Gastrocnemius medialis (tissue), 4 donors: ENCODE results near the gene NAXD.

Experiments
- POLR2A ChIP-seq, 2 donors: fragments of 450-650 bp; IDR thresholded peaks; one replicate each; pipeline ENCODE4 v1.6.1; 2017; ENCODE audit warnings: antibody characterized with exemption in 2 of 2, mild to moderate bottlenecking in 2 of 2, moderate library complexity in 2 of 2
- TF ChIP-seq, protein P1 (sequence below), 5 experiments: fragments of 450-650 bp in 3 of 5; fragments of 200-600 bp in 2 of 5; sonication (generic) in 2 of 5; IDR thresholded peaks in 4 of 5; conservative IDR thresholded peaks in 1 of 5; 1 replicate in 4 of 5; 2 replicates in 1 of 5; pipeline ENCODE4 v1.5.1; 2016 to 2019; ENCODE audit warnings: antibody characterized with exemption in 5 of 5, mild to moderate bottlenecking in 3 of 5, moderate library complexity in 3 of 5

DNA sequence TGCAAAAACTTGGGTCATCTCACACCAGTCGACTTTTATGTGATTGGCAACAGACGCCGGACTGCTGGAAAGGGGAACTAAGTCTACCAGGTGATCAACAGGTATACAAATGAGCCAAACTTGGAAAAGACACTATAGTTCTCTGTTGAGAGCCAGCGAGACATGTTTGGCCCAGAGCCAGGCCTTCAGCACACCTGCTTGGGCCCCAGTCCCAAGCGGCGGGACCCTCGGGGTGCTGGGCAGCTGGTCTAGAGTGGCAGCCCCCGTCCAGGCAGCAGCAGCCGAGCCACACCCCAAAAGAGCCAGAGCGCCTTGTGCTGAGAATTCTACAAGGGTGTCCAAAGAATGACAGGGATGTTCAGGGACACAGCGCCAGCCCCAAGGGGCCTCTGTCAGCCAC is 28.0 kb downstream of the NAXD start:
- TF ChIP-seq, protein P1, sequence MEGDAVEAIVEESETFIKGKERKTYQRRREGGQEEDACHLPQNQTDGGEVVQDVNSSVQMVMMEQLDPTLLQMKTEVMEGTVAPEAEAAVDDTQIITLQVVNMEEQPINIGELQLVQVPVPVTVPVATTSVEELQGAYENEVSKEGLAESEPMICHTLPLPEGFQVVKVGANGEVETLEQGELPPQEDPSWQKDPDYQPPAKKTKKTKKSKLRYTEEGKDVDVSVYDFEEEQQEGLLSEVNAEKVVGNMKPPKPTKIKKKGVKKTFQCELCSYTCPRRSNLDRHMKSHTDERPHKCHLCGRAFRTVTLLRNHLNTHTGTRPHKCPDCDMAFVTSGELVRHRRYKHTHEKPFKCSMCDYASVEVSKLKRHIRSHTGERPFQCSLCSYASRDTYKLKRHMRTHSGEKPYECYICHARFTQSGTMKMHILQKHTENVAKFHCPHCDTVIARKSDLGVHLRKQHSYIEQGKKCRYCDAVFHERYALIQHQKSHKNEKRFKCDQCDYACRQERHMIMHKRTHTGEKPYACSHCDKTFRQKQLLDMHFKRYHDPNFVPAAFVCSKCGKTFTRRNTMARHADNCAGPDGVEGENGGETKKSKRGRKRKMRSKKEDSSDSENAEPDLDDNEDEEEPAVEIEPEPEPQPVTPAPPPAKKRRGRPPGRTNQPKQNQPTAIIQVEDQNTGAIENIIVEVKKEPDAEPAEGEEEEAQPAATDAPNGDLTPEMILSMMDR (IDR thresholded peaks at IDR 0.05 in 4 of 5, conservative IDR thresholded peaks at IDR 0.05 in 1 of 5), result no peak
- no peak for TF ChIP-seq POLR2A (IDR thresholded peaks at IDR 0.05)
